NCI-H1694 (cell line): ENCODE results near the gene HMOX2.

Experiments
- DNase-seq: peaks from one replicate; lab custom pipeline; 2025; lab: John Stamatoyannopoulos, UW

HMOX2 gene

GRCh38 chr16:4465977-4466779, 10.0 kb upstream of the HMOX2 start:
- no peak for DNase-seq

- no peak for DNase-seq
Measured at GRCh38 chr16:4467916-4468315, 8.3 kb upstream of the HMOX2 start.

- DNase-seq = no peak
Measured at GRCh38 chr16:4468972-4469371, 7.2 kb upstream of the HMOX2 start.

- DNase-seq = no peak
Measured at GRCh38 chr16:4471869-4472268, 4.3 kb upstream of the HMOX2 start.

- DNase-seq = no peak
Measured at GRCh38 chr16:4472880-4473279, 3.3 kb upstream of the HMOX2 start.

GRCh38 chr16:4474192-4474961, 1.8 kb upstream of the HMOX2 start, which contains the start of gene NMRAL1:
Gene NMRAL1, minus strand, starts transcription at chr16:4474625. Its CDS starts 493 bp downstream, at chr16:4474132.
- DNase-seq = peak; percentile 82

- no peak for DNase-seq
Measured at GRCh38 chr16:4477966-4478365, 1.8 kb downstream of the HMOX2 start.

- DNase-seq = no peak
Measured at GRCh38 chr16:4481526-4481925, 5.3 kb downstream of the HMOX2 start.

GRCh38 chr16:4481963-4482362, 5.8 kb downstream of the HMOX2 start:
- no peak for DNase-seq

GRCh38 chr16:4486126-4486893, 10.1 kb downstream of the HMOX2 start:
- DNase-seq = no peak

- no peak for DNase-seq
Measured at GRCh38 chr16:4487955-4488498, 11.8 kb downstream of the HMOX2 start.

- no peak for DNase-seq
Measured at GRCh38 chr16:4488499-4488967, 12.3 kb downstream of the HMOX2 start.

- no peak for DNase-seq
Measured at GRCh38 chr16:4489030-4489429, 12.8 kb downstream of the HMOX2 start.

GRCh38 chr16:4491898-4492297, 15.7 kb downstream of the HMOX2 start:
- no peak for DNase-seq

- no peak for DNase-seq
Measured at GRCh38 chr16:4494746-4495490, 18.7 kb downstream of the HMOX2 start.

GRCh38 chr16:4495766-4496165, 19.6 kb downstream of the HMOX2 start:
- DNase-seq = no peak

GRCh38 chr16:4496305-4496704, 20.1 kb downstream of the HMOX2 start:
- no peak for DNase-seq

GRCh38 chr16:4498546-4499195, 22.5 kb downstream of the HMOX2 start:
- DNase-seq = no peak

- no peak for DNase-seq
Measured at GRCh38 chr16:4499196-4499555, 23.0 kb downstream of the HMOX2 start.

GRCh38 chr16:4500272-4500671, 24.1 kb downstream of the HMOX2 start:
- no peak for DNase-seq

GRCh38 chr16:4501071-4501478, 24.9 kb downstream of the HMOX2 start:
- DNase-seq = no peak
